Activated CD4-positive, alpha-beta T cell treated with anti-CD3 and anti-CD28 coated beads, Interleukin-10, Interleukin-2, amounts not matched to agents 100 ng/mL and 50 ng/mL, durations not matched to agents 16 hours and 8 hours (primary cell): Measurements from ENCODE around the gene JARID2.

Source experiments
- DNase-seq: peaks from one replicate; pipeline ENCODE4 v3.0.0-alpha.2; 2020

Gene JARID2

DNA sequence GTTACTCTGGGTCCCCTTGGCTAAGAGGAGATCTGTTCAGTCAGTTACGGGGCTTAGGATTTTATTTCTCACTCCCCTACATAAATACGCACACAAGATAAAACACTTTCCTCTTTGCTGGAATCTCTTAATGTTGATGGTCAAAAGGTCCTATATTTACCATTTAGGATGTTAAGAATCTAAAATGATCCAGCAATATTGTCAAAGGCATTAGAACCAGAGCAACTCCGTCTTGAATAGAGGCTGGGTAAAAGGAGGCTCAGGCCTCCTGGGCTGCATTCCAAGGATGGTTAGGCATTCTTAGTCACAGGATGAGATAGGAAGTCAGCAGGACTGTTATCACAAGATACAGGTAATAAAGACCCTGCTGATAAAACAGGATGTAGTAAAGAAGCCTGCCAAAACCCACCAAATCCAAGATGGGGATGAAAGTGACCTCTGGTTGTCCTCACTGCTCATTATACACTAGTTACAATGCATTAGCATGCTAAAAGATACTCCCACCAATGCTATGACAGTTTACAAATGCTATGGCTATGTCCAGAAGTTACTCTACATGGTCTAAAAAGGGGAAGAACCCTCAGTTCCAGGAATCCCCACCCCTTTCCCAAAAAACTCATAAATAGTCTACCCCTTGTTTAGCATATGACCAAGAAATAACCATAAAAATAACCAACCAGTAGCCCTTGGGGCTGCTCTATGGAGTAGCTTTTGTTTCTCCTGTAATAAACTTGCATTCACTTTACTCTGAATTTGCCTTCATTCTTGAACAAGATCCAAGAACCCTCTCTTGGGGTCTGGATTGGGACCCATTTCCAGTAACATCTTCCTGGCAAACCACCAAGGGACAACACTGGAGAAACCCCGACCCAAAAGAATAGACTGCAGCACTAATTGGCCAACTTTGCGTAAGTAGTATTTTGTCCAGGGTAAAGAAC lies 309.5 kb downstream of the JARID2 start:
- no peak for DNase-seq

GRCh38 chr6:15556711-15557110 lies 310.8 kb downstream of the JARID2 start:
- no peak for DNase-seq

DNA sequence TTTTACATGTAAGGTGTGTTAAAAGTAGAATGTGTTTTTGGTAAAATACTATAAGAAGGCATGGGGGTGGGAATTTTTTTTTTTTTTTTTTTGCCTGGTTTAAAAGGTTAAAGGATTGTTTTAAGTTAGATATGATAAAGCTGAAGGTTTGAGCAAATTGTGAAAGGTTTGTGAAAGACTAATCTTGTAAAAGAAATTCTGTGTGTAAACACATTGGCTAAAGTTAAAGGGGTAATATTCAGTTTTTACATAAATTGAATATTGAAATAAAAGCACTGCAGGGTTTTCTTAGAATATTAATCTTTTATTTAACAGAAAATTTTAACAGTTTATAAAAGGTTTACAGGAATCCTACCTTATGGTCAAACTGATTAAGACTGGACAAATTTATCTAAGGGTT lies 311.3 kb downstream of the JARID2 start:
- no peak for DNase-seq

GRCh38 chr6:15560713-15561112 lies 314.8 kb downstream of the JARID2 start:
- DNase-seq, result no peak

GRCh38 chr6:15561447-15562199 lies 315.8 kb downstream of the JARID2 start:
- DNase-seq, result no peak

GRCh38 chr6:15562977-15563376 lies 317.1 kb downstream of the JARID2 start:
- no peak for DNase-seq

DNA sequence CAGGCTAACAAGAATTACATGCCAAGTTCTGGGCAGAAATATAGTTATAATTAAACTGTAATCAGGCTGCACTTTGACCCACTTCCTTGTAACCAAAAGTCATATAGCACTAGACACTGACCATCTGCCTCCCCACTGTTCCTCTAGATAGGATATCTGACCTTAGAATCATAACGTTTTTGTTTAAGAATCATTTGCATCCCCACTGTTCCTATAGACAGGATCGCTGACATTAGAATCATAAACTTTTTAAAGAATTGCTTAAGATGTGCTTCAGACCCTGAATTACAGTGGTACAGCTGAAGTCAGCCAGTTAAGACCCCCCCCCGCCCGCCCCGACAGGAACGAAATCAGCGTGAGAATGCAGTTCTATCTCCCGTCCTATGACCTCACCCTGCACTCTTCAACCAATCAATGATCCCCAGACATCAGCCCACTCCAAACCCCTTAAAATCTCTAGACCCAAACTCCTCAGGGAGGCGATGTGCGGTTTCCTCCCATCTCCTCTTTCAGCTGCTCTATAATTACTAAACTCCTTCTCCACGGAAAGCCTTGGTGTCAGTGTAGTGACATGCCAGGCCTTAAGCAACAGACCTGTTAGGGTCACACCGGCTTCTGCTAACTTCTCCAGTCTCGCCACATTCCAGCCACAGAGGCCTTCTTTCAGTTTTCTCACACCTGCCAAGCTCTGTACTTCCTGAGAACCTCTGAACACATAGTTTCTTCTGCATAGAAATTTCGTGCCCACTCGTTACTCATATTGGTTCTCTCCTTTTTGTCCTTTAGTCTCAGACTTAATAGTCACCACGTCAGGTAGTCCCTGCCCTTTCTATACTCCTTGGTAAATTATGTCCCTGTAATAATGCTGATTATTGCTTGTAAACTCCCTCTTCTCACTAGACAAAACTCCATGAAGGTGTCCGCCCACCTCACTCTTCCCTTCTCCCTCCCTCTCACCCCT lies 323.4 kb downstream of the JARID2 start:
- no peak for DNase-seq

DNA sequence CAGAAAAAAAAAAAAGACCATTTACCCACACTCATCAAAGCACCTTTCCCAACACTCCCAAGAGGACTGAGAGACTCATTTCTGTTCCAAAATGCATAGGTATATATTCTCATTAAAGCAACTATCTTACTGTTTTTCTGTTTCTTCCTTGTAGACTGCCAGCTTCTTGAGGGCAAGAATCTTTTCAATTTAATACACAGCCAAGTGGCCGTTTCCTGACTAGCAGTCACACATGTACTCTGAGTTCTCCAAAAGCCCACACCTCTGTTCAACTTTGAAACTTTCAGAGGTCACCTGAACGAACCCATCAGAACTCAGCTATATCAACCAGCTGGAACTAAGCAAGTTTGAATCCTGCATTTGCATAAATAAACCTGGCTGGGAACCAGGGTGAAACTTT lies 324.3 kb downstream of the JARID2 start:
- no peak for DNase-seq
